NAMALWA (cell line): Measurements from ENCODE around the gene FRMD4A.

Experiments
- DNase-seq: peaks from one replicate; pipeline ENCODE4 v3.0.0-alpha.2; 2015; ENCODE audit warnings: low spot score

FRMD4A gene

GRCh38 chr10:14293526-14293925 lies 37.2 kb downstream of the FRMD4A start:
- no peak for DNase-seq

DNA sequence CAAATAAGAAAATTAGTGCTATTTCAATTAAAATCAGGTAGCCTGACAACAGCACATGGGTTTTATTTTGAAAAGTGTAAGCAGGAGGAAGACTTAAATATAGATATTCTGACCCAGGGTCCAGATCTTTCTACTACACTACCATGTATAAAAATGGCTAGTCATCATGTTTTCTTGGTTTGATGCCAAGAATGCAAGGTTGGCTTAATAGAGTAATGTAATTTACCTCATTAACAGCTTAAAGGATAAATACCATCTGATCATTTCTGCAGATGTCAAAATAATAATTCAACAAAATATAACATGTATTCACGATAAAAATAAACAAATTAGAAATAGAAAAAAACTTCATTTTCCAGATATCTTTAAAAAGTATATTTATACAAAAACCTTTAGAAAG lies 39.4 kb downstream of the FRMD4A start:
- DNase-seq: no peak

DNA sequence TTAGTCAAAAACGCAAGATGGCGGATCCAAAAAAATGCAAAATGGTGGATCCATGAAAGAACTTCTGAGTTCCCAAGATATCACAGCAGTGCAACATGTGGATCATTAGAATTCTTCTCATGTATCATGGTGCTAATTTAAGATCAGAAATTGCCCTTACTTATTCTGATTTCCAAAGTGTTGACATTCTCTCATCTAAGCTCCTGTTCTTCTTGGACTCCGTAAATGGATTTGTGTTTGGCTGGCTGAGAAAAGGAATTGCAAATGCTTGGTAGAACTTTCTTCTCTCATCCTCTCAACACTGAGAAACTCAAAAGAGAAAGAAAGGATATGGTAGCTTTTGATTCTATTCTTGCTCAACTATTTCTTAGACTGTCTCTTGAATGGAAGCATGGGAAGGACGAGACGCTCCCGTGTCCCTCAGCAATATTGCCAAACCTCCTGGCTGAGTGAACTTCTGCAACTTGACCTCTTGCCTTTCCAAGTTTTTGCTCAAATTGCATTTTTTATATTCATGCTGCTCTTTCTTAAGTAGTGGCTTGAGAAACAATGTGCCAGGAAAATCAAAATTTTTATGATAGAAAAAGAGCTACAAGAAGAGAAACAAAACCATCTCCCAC lies 44.7 kb downstream of the FRMD4A start:
- no peak for DNase-seq

GRCh38 chr10:14282276-14282675 lies 48.4 kb downstream of the FRMD4A start:
- DNase-seq: no peak

GRCh38 chr10:14278533-14278932 lies 52.2 kb downstream of the FRMD4A start:
- no peak for DNase-seq

DNA sequence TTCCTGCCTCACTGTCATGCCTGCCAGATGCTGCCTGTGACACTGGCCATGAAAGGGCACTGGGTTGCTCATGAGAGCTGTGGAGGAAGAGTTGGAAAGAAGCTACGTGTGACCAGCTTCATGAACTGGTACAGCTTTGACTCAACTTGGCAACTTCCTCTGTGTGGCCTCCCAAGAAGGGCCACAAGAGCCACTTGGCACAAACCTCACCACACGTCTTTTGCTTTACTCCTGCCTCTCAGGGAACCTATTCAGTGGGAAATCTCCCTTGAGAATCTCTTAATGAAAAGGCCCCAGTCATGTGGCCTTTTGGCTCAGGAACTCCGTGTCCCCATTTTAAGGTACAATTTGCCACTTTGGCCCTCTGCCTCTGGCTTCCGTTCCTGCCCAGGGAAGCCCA lies 54.5 kb downstream of the FRMD4A start:
- DNase-seq: no peak

DNA sequence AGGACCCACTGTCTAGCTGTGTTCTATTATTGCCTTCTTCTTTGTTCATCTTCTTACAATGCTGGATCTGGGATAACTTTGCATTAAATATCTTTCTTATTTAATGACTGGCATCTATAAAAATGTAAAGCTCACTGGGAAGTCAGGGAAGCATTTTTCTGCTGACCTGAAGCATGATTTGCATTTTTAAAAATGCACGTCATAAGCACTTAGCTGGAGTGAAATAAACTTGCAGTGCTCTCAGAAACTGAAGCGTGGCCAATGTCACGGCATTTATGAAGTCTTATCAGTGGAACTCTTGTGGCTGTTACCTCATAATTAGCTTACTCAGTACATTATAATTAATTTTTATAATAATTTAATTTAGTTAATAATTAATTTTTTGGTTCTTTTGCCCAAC lies 59.1 kb downstream of the FRMD4A start:
- DNase-seq: no peak

DNA sequence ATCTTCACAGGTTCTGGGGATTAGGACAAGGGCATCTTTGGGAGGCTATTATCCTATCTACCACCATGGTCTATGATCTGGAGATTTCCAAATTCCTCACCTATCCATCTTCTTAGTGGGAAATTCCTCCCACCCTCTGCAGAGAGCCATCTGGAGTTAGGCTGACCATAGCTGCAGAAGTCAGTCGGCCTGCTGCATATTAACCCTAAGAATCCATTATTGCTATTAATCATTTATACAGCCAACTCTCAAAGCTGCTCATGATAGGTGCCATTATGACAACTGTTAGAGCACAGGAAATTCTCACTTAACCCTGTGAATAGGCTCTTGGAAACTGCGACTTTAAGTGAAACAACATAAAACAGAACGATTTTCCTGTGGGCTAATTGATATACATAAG lies 60.4 kb downstream of the FRMD4A start:
- no peak for DNase-seq

DNA sequence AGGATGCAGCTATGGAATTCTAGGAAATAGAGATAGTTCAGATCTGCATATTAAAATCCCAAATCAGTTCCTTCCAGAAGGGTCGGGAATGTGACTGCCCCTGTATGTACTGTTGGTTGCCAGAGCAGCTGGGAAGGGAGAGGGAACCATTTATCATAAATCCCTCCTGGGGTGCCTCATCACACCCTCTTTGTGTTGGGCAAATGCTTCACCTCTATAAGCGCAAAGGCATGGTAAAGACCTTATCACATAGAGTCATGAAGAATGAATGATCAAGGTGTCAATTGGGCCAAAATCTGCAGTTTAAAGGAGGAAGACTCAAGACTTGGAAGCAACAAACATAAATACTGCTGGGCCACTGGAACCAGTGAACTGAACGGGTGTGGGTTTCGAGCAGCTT lies 65.0 kb downstream of the FRMD4A start:
- DNase-seq: no peak

DNA sequence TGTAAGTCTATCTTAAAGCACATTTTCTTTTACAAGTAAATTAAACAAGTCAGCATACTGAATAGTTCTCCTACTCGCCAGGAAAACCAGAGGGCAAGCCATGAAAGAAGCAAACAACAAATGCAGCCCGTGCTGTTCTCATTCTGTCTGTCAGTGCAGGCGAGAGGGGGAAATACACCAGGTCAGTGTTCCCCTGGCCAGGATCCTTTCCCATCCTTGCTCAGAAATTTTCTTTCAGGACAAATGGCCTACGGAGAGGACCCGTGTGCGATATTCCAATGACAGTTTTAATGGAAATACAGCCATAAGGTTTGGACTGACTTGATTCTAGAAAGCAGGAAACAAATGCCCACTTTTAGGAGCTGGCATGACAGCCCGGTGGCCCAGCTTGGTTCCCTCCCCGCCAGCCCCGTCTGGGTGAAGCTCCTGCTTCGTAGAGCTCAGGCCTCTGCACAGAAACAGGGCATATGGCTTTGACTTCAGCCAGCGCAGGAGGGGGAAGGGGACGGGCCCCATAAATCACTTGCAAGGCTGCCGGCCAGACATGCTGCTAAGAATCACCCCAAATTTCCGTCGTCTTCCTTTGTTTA lies 67.8 kb downstream of the FRMD4A start:
- no peak for DNase-seq

- no peak for DNase-seq
These were observed 69.4 kb downstream of the FRMD4A start for GRCh38 chr10:14261336-14261735.

DNA sequence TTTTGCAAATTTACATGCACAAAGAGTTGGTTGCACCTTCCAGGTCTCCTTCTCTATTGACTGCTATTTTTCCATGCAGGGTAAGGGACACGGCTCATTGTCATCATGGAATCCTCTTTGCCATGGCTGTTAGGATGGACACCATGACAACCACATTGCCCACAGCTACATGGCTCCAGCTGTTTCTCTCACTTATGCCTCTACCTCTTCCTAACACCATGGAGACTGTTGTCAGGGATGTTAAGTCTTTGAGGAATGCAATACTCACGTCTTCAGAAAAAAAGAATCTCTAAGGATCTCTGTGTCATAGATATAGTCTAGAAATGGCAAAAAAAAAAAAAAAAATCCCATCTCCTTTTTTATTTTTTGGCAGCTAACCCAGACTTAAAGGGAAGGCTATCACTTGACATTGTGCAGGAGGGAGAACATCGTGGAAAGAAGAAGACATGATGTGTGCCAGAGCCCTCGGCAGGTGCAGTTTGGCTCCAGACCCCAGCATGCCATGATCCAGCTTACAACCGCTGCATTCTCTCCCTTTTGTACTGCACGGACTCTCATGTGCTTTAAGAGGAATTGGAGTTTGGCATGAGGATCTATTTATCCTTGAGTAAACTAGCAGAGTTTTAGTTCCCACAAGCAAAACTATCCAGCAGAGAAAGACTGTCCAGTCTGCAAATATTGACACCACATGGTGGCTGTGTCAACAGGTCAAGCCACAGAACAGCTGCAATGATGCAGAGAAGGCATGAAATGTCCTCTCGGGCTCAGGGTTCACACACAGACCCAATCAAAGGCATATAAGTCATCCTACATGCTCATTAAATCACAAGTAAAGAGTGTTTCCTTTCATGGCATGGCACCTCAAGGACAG lies 70.8 kb downstream of the FRMD4A start:
- DNase-seq: no peak

- no peak for DNase-seq
These were observed 76.4 kb downstream of the FRMD4A start for GRCh38 chr10:14254368-14254767.

DNA sequence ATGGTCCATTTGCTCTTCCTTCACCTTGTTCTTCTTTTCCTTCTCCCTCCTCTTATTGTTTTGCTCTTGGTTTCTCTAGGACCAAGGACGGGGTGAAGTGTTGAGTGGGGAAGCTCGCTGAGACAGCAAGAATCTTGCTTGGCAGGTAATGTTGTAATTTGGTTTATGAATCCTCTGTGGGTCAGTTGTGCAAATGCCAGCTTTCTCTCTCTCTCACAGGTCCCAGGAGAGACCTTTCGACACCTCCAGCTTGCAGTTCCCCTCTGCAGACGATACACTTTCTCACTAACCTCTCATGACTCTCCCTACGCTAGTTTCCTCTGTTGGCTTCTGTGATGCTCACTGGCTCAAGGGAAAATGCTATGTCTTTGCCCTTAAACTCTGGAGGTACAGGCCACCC lies 77.0 kb downstream of the FRMD4A start:
- no peak for DNase-seq

DNA sequence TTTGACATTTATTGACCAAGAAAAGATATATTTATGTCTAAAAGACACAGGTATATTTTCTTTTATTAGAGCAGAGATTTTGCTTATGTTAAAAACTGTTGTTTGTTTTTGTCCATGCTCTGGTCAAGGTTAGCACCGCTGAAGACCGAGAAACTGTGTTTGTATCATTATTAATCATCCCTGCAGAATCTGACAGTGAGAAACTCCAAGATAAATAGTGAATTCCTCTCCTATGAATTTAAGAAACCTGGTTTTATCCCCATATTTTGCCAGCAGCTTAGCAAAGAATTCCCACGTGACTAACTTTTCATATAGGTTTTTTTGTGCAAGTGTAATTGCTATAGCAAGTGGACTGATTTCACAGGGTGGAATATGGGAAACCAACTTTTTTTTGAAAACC lies 77.6 kb downstream of the FRMD4A start:
- no peak for DNase-seq

- DNase-seq: no peak
These were observed 80.1 kb downstream of the FRMD4A start for GRCh38 chr10:14250496-14251076.

- DNase-seq: no peak
These were observed 83.2 kb downstream of the FRMD4A start for GRCh38 chr10:14247377-14248116.

DNA sequence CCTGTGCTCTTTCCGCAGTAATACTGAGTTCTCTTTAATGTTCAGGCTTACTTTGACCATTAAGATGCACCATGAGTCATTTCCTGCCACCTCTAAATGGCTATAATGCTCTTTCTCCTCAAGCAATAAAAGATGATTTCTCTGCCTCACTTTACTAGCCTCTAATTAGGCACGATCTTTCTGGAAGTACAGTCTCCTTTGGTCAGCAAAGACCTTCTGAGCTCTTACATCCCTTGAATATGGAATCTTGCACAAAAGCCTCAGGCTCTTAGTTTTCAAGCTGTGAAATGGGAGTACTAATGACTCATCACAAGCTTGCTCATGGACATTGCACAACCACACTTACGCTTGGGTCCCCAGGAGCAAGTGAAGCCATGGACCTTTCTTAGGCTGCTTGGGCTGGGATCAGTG lies 85.9 kb downstream of the FRMD4A start:
- no peak for DNase-seq

DNA sequence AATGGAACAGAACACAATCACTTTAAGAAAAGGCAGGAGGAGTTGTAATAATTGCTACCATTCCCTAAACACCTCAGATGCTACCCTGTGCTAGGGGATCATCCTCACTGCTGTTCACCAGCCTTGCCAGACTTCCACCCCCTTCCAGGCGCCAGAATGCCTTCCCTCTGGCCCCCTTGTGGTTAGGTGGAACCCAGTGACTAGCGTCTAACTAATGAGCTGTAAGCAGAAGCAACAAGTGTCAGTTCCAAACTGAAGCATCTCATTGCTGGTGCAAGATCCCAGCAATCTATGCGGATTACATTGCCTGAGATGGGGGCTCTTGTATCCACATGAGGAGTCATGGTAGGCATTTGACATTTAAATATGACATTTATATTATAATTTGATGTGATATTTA lies 86.6 kb downstream of the FRMD4A start:
- peak; percentile 16 for DNase-seq

GRCh38 chr10:14243221-14243620 lies 87.5 kb downstream of the FRMD4A start:
- no peak for DNase-seq

DNA sequence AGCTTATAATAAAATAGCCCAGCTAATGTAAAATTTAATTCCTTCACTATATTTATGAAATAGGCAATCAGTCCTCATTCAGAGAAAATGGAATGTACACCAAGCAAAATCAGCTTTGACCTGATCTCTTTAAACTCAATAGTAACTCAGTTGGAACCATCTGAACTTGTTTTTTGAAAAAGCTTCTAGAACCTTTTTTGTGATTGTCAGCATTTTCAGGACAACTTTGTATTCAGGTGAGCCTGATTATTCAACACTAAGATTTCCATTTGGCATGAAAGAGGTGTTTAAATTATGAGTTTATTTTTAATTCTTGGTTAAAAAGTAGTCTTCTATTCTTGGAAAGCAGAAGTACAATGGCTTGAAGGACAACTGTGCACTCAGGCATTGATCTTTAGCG lies 89.5 kb downstream of the FRMD4A start:
- DNase-seq: no peak
